Measurements from ENCODE around the gene PRPF19. TPM values are rescaled to one million over a fixed set of nuclear protein-coding genes. Genes with fewer than 3 reads are reported as not detected.

The PRPF19 gene
- total RNA-seq, 1 donor from 2014 or later: 111 TPM

DNA sequence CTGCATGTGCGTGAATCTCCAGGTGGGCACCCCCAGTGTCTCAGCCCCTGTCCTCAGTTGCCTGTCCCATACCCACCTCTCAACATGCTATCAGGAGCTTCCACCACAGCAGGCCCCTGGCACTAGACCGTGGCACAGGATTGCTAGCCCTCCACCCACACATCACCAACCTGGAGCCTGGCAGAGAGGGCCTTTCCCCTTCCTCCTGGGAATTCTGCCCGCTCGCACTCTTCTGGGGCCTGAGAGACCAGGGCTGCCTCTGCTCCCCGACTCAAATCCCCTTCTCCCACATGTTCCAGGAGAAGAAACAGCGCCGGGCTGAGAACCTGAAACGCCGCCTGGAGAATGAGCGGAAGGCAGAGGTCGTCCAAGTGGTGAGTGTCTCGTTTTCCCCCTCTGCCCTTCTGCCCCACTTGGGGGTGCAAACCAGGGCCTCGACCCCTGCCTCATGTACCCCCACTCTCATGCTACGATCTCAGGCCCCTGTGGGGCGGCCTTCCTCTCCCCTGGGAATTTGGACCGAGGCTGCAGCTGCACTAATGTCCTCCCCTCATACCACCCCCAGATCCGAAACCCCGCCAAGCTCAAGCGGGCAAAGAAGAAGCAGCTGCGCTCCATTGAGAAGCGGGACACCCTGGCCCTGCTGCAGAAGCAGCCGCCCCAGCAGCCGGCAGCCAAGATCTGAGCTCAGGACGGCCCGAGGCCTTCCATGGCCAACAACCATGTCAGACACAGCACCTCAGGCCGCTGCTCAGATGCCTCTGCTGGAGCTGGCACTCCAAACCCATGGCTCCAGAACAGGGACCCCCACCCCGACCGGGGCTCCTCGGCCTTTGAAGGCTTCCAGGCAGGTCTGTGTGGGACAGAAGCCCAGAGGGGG is 56.5 kb downstream of the PRPF19 start:
- Mint-ChIP-seq H3K9me3 (ENCODE audit: low read depth) (no peaks in the 10 kb centered on the region), H3K4me3 (ENCODE audit: low read depth) (no peak overlapping the region), H3K4me1 (ENCODE audit: low read depth) (peaks cover 5% of the 10 kb centered on the region), H3K27me3 (no peaks in the 10 kb centered on the region), H3K36me3 (ENCODE audit: insufficient read depth) (peaks cover 8% of the 10 kb centered on the region), H3K27ac (no peak overlapping the region)
- no peak for DNase-seq (ENCODE audit: low spot score, unreplicated experiment)
- TF ChIP-seq, protein P1, sequence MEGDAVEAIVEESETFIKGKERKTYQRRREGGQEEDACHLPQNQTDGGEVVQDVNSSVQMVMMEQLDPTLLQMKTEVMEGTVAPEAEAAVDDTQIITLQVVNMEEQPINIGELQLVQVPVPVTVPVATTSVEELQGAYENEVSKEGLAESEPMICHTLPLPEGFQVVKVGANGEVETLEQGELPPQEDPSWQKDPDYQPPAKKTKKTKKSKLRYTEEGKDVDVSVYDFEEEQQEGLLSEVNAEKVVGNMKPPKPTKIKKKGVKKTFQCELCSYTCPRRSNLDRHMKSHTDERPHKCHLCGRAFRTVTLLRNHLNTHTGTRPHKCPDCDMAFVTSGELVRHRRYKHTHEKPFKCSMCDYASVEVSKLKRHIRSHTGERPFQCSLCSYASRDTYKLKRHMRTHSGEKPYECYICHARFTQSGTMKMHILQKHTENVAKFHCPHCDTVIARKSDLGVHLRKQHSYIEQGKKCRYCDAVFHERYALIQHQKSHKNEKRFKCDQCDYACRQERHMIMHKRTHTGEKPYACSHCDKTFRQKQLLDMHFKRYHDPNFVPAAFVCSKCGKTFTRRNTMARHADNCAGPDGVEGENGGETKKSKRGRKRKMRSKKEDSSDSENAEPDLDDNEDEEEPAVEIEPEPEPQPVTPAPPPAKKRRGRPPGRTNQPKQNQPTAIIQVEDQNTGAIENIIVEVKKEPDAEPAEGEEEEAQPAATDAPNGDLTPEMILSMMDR (IDR thresholded peaks at IDR 0.05; ENCODE audit: unreplicated experiment): no peak

GRCh38 chr11:60848714-60849151 is 57.7 kb downstream of the PRPF19 start:
- Mint-ChIP-seq H3K4me1 (ENCODE audit: low read depth) (peaks cover 16% of the 10 kb centered on the region), H3K27me3 (no peaks in the 10 kb centered on the region), H3K36me3 (ENCODE audit: insufficient read depth) (peaks cover 8% of the 10 kb centered on the region), H3K9me3 (ENCODE audit: low read depth) (no peaks in the 10 kb centered on the region), H3K27ac (no peak overlapping the region), H3K4me3 (ENCODE audit: low read depth) (no peak overlapping the region)
- no peak for DNase-seq (ENCODE audit: low spot score, unreplicated experiment)
- TF ChIP-seq, protein P1 (IDR thresholded peaks at IDR 0.05; ENCODE audit: unreplicated experiment): no peak

DNA sequence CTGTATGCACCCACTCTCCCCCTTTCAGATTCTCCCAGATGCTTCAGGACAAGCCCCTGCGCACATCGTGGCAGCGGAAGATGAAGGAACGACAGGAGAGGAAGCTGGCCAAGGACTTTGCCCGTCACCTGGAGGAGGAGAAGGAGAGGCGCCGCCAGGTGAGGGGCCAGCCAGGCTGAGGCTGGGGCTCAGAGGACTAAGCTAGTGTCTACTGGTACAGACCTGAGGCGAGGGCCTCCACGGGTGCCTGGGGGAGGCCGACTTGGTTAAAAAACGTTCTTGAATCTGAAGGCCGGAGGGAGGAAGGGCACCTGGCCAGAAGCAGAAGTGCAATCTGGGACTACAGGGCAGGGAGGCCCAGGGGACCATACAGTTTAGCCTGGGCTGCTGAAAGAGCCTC is 58.5 kb downstream of the PRPF19 start:
- TF ChIP-seq, protein P1 (IDR thresholded peaks at IDR 0.05; ENCODE audit: unreplicated experiment): no peak

GRCh38 chr11:60847281-60847680 is 59.1 kb downstream of the PRPF19 start:
- Mint-ChIP-seq H3K4me1 (ENCODE audit: low read depth) (peaks cover 29% of the 10 kb centered on the region), H3K4me3 (ENCODE audit: low read depth) (no peak overlapping the region), H3K9me3 (ENCODE audit: low read depth) (no peaks in the 10 kb centered on the region), H3K27me3 (no peaks in the 10 kb centered on the region), H3K36me3 (ENCODE audit: insufficient read depth) (peaks cover 8% of the 10 kb centered on the region), H3K27ac (no peak overlapping the region)
- TF ChIP-seq, protein P1 (IDR thresholded peaks at IDR 0.05; ENCODE audit: unreplicated experiment): no peak
- no peak for DNase-seq (ENCODE audit: low spot score, unreplicated experiment)

More for the DNA sequence above, 58.5 kb downstream of the PRPF19 start:
- Mint-ChIP-seq H3K9me3 (ENCODE audit: low read depth) (no peaks in the 10 kb centered on the region), H3K27ac (no peak overlapping the region), H3K27me3 (no peaks in the 10 kb centered on the region), H3K4me1 (ENCODE audit: low read depth) (peaks cover 25% of the 10 kb centered on the region), H3K4me3 (ENCODE audit: low read depth) (no peak overlapping the region), H3K36me3 (ENCODE audit: insufficient read depth) (peaks cover 8% of the 10 kb centered on the region)
- DNase-seq (ENCODE audit: low spot score, unreplicated experiment): no peak

DNA sequence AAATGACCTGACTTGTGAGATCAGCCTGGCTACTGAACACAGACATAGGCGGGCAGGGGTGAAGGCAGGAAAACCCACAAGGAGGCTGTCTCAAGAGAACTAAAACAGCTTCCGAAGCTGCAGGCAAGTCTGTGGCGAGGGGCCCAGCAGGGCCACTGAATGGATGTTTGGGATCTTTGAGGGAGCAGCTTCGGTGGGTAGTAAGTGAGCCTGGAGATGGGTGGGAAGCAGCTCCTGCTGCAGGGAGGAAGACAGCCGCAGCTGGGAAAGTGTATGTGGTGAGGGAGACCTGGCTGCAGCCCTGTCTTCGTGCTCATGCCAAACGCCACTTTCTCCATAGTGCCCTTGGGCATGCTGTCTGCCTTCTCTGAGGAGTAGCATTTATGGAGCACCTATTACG is 61.0 kb downstream of the PRPF19 start:
- H3K4me1 Mint-ChIP-seq (ENCODE audit: low read depth): peaks cover 33% of the 10 kb centered on the region
- no peak overlapping the region for H3K4me3 Mint-ChIP-seq (ENCODE audit: low read depth)
- no peaks in the 10 kb centered on the region for H3K27me3 Mint-ChIP-seq
- TF ChIP-seq, protein P1 (IDR thresholded peaks at IDR 0.05; ENCODE audit: unreplicated experiment): no peak
- peak overlapping the region; percentile 77 for H3K27ac Mint-ChIP-seq
- peaks cover 3% of the 10 kb centered on the region for H3K36me3 Mint-ChIP-seq (ENCODE audit: insufficient read depth)
- no peaks in the 10 kb centered on the region for H3K9me3 Mint-ChIP-seq (ENCODE audit: low read depth)
- no peak for DNase-seq (ENCODE audit: low spot score, unreplicated experiment)

Measured in progenitor cell of endocrine pancreas (in vitro differentiated cells).